A673 (cell line): ENCODE data around the gene PIK3C2A.

Experiments
- EZH2 ChIP-seq: fragments of 200-600 bp; sonication (generic); IDR thresholded peaks from 2 replicates; pipeline ENCODE4 v1.6.1; 2017; ENCODE audit warnings: borderline replicate concordance, low read depth, mild to moderate bottlenecking, mixed read lengths, antibody characterized with exemption, low read length; ENCODE audit not compliant: poor library complexity, severe bottlenecking
- TF ChIP-seq, protein P1 (sequence below): fragments of 300-800, 200-600 bp; sonication (generic); conservative IDR thresholded peaks from 2 replicates; pipeline ENCODE4 v1.5.1; 2017; ENCODE audit warnings: low read depth, mild to moderate bottlenecking, antibody characterized with exemption, low read length, moderate library complexity, mixed read lengths

DNA sequence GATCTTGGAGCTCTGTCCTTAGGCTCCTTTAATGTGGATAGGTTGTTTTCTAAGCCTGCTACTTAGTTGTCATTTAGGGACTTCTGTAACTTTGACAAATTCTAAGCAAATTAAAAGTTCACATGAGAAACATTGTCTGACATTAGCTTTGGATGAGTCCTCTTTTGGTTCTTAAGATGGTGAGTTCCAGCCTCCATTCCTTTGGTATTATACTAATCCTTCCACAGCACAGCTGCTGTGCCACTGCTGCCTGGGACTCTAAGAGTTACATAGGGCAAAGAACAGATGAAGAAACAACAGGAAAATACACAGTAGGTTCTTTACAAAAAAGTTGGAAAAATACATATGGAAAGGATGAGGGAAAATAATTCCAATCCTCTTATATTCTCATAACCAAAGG is 25.3 kb upstream of the PIK3C2A start:
- TF ChIP-seq, protein P1, sequence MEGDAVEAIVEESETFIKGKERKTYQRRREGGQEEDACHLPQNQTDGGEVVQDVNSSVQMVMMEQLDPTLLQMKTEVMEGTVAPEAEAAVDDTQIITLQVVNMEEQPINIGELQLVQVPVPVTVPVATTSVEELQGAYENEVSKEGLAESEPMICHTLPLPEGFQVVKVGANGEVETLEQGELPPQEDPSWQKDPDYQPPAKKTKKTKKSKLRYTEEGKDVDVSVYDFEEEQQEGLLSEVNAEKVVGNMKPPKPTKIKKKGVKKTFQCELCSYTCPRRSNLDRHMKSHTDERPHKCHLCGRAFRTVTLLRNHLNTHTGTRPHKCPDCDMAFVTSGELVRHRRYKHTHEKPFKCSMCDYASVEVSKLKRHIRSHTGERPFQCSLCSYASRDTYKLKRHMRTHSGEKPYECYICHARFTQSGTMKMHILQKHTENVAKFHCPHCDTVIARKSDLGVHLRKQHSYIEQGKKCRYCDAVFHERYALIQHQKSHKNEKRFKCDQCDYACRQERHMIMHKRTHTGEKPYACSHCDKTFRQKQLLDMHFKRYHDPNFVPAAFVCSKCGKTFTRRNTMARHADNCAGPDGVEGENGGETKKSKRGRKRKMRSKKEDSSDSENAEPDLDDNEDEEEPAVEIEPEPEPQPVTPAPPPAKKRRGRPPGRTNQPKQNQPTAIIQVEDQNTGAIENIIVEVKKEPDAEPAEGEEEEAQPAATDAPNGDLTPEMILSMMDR, result no peak
- TF ChIP-seq EZH2, result no peak
